DND-41 (cell line): ENCODE data around the gene TMEM161B.

Experiments used
- ATAC-seq: fragments of 200-7000 bp; cut with Tn5 transposase; 3 replicates; pipeline ENCODE4 v1.9.1; 2021; ENCODE audit warnings: low read depth; ENCODE audit not compliant: insufficient read depth
- DNase-seq: peaks from one replicate; pipeline ENCODE4 v3.0.0-alpha.2; 2020
- H2AFZ ChIP-seq: 2 replicates; pipeline ENCODE4 v1.6.0; 2012; ENCODE audit warnings: low read depth, low read length
- H3K27ac ChIP-seq: 2 replicates; pipeline ENCODE4 v1.5.1; 2012; ENCODE audit warnings: low read length, inconsistent platforms
- H3K27me3 ChIP-seq: fragments of 200-600 bp; sonication (generic); 2 replicates; pipeline ENCODE4 v1.6.0; 2012; ENCODE audit warnings: low read length, mild to moderate bottlenecking, inconsistent platforms; ENCODE audit not compliant: insufficient read depth, poor library complexity
- H3K36me3 ChIP-seq: 2 replicates; pipeline ENCODE4 v1.5.1; 2012; ENCODE audit warnings: low read length, inconsistent platforms; ENCODE audit not compliant: insufficient read depth
- H3K4me1 ChIP-seq: 2 replicates; pipeline ENCODE4 v1.5.1; 2012; ENCODE audit warnings: mild to moderate bottlenecking, low read length; ENCODE audit not compliant: insufficient read depth
- H3K4me2 ChIP-seq: 2 replicates; pipeline ENCODE4 v1.6.0; 2012; ENCODE audit warnings: mild to moderate bottlenecking, moderate library complexity, low read length, inconsistent platforms; ENCODE audit not compliant: insufficient read depth
- H3K4me3 ChIP-seq, 2 experiments: fragments of 200-600 bp in 1 of 2; shearing (Covaris generic) in 1 of 2; 2 replicates each; pipeline ENCODE4 v1.5.1; 2012 to 2016; ENCODE audit warnings: inconsistent platforms in 2 of 2, low read length in 2 of 2, mild to moderate bottlenecking in 2 of 2, low read depth in 1 of 2, moderate library complexity in 1 of 2
- H3K79me2 ChIP-seq: 2 replicates; pipeline ENCODE4 v1.6.0; 2012; ENCODE audit warnings: low read length, inconsistent platforms; ENCODE audit not compliant: insufficient read depth
- H3K9ac ChIP-seq: 2 replicates; pipeline ENCODE4 v1.6.0; 2012; ENCODE audit warnings: low read depth, mild to moderate bottlenecking, inconsistent platforms, low read length, moderate library complexity
- H3K9me3 ChIP-seq: 2 replicates; pipeline ENCODE4 v1.5.1; 2012; ENCODE audit warnings: low read length, moderate library complexity, mild to moderate bottlenecking, inconsistent platforms; ENCODE audit not compliant: insufficient read depth, severe bottlenecking
- H4K20me1 ChIP-seq: 2 replicates; pipeline ENCODE4 v1.6.0; 2012; ENCODE audit warnings: low read length; ENCODE audit not compliant: insufficient read depth
- EZH2 ChIP-seq: IDR thresholded peaks from 3 replicates; pipeline ENCODE4 v1.6.1; 2012; ENCODE audit warnings: borderline replicate concordance, low read depth, mild to moderate bottlenecking, moderate library complexity, low read length, inconsistent platforms; ENCODE audit not compliant: severe bottlenecking
- TF ChIP-seq, protein P1 (sequence below): IDR thresholded peaks from 2 replicates; pipeline ENCODE4 v1.5.1; 2012; ENCODE audit warnings: borderline replicate concordance, low read length, moderate library complexity, mild to moderate bottlenecking; ENCODE audit not compliant: poor library complexity, severe bottlenecking; ENCODE audit errors: extremely low read depth

The TMEM161B gene

GRCh38 chr5:88251048-88251711, 17.5 kb downstream of the TMEM161B start:
- no peaks in the 10 kb centered on the region for H3K4me1 ChIP-seq
- peaks cover 100% of the 10 kb centered on the region for H3K79me2 ChIP-seq
- H3K27ac ChIP-seq, result no peak overlapping the region
- no peak for TF ChIP-seq EZH2
- TF ChIP-seq, protein P1, sequence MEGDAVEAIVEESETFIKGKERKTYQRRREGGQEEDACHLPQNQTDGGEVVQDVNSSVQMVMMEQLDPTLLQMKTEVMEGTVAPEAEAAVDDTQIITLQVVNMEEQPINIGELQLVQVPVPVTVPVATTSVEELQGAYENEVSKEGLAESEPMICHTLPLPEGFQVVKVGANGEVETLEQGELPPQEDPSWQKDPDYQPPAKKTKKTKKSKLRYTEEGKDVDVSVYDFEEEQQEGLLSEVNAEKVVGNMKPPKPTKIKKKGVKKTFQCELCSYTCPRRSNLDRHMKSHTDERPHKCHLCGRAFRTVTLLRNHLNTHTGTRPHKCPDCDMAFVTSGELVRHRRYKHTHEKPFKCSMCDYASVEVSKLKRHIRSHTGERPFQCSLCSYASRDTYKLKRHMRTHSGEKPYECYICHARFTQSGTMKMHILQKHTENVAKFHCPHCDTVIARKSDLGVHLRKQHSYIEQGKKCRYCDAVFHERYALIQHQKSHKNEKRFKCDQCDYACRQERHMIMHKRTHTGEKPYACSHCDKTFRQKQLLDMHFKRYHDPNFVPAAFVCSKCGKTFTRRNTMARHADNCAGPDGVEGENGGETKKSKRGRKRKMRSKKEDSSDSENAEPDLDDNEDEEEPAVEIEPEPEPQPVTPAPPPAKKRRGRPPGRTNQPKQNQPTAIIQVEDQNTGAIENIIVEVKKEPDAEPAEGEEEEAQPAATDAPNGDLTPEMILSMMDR, result no peak
- DNase-seq (no peak), ATAC-seq (no peak)
- H3K27me3 ChIP-seq, result no peaks in the 10 kb centered on the region
- no peak overlapping the region for H3K4me3 ChIP-seq
- peaks cover 53% of the 10 kb centered on the region; the same call in 1 of the 2 replicates for H4K20me1 ChIP-seq
- H2AFZ ChIP-seq, result no peak overlapping the region
- no peak overlapping the region for H3K4me2 ChIP-seq
- H3K9ac ChIP-seq, result no peak overlapping the region
- no peaks in the 10 kb centered on the region for H3K36me3 ChIP-seq
- no peaks in the 10 kb centered on the region for H3K9me3 ChIP-seq

GRCh38 chr5:88250010-88250409, 18.6 kb downstream of the TMEM161B start:
- H3K27me3 ChIP-seq, result no peaks in the 10 kb centered on the region
- no peak overlapping the region for H3K9ac ChIP-seq
- H3K4me2 ChIP-seq, result no peak overlapping the region
- H3K4me3 ChIP-seq, result no peak overlapping the region
- no peak for TF ChIP-seq EZH2
- TF ChIP-seq, protein P1, result no peak
- no peaks in the 10 kb centered on the region for H3K4me1 ChIP-seq
- H3K27ac ChIP-seq, result no peak overlapping the region
- DNase-seq (no peak), ATAC-seq (no peak)
- peaks cover 100% of the 10 kb centered on the region for H3K79me2 ChIP-seq
- H3K36me3 ChIP-seq, result no peaks in the 10 kb centered on the region
- H4K20me1 ChIP-seq, result peaks cover 51% of the 10 kb centered on the region; the same call in 1 of the 2 replicates
- H2AFZ ChIP-seq, result no peak overlapping the region
- H3K9me3 ChIP-seq, result no peaks in the 10 kb centered on the region

GRCh38 chr5:88248743-88249540, 19.7 kb downstream of the TMEM161B start:
- H3K79me2 ChIP-seq, result peaks cover 100% of the 10 kb centered on the region

More at GRCh38 chr5:88248743-88249540, 19.7 kb downstream of the TMEM161B start:
- TF ChIP-seq, protein P1, result no peak
- no peak for TF ChIP-seq EZH2
- Histone ChIP-seq H3K36me3 (no peaks in the 10 kb centered on the region), H3K9me3 (no peaks in the 10 kb centered on the region), H4K20me1 (peaks cover 46% of the 10 kb centered on the region; the same call in 1 of the 2 replicates), H3K4me2 (no peak overlapping the region), H3K27me3 (no peaks in the 10 kb centered on the region), H3K9ac (no peak overlapping the region), H3K4me3 (no peak overlapping the region), H2AFZ (no peak overlapping the region), H3K4me1 (no peaks in the 10 kb centered on the region), H3K27ac (no peak overlapping the region)
- no peak for DNase-seq
- ATAC-seq, result no peak
